Fibroblast of villous mesenchyme (primary cell): ENCODE results near the gene OR4L1. TPM values are rescaled to one million over a fixed set of nuclear protein-coding genes. Genes with fewer than 3 reads are reported as not detected.
"Not testable (repeated sequence)": the region's sequence is repeated elsewhere in the genome, so short reads cannot be mapped to it uniquely, and the experiment has no call there.

ENCODE experiments used
- DNase-seq: peaks from one replicate; pipeline ENCODE4 v3.0.0-alpha.2; 2010; ENCODE audit warnings: low read depth
- H3K4me3 ChIP-seq: 2 replicates; pipeline ENCODE4 v1.5.1; 2011; ENCODE audit warnings: low read depth, mild to moderate bottlenecking, low read length
- small RNA-seq: library from RNA; depleted of rRNA; stranded (forward); fragments of <200 nt; gene quantifications from one replicate; pipeline ENCODE3, GENCODE V24; 2012
- total RNA-seq: library from RNA; depleted of rRNA; stranded (reverse); fragments of >200 nt; gene quantifications from 2 replicates; pipeline ENCODE4 v1.2.3, GENCODE V29; 2012
- TF ChIP-seq, protein P1 (sequence below): IDR thresholded peaks from 2 replicates; pipeline ENCODE4 v1.5.1; 2012; ENCODE audit warnings: low read depth, mild to moderate bottlenecking, low read length; ENCODE audit not compliant: insufficient read depth

Gene OR4L1
- total RNA-seq, 1 donor, result not detected

- no peak for DNase-seq
- TF ChIP-seq, protein P1, sequence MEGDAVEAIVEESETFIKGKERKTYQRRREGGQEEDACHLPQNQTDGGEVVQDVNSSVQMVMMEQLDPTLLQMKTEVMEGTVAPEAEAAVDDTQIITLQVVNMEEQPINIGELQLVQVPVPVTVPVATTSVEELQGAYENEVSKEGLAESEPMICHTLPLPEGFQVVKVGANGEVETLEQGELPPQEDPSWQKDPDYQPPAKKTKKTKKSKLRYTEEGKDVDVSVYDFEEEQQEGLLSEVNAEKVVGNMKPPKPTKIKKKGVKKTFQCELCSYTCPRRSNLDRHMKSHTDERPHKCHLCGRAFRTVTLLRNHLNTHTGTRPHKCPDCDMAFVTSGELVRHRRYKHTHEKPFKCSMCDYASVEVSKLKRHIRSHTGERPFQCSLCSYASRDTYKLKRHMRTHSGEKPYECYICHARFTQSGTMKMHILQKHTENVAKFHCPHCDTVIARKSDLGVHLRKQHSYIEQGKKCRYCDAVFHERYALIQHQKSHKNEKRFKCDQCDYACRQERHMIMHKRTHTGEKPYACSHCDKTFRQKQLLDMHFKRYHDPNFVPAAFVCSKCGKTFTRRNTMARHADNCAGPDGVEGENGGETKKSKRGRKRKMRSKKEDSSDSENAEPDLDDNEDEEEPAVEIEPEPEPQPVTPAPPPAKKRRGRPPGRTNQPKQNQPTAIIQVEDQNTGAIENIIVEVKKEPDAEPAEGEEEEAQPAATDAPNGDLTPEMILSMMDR, result no peak
- H3K4me3 ChIP-seq, result no peak overlapping the region
These were observed 11.6 kb upstream of the OR4L1 start for GRCh38 chr14:20048202-20048601.

DNA sequence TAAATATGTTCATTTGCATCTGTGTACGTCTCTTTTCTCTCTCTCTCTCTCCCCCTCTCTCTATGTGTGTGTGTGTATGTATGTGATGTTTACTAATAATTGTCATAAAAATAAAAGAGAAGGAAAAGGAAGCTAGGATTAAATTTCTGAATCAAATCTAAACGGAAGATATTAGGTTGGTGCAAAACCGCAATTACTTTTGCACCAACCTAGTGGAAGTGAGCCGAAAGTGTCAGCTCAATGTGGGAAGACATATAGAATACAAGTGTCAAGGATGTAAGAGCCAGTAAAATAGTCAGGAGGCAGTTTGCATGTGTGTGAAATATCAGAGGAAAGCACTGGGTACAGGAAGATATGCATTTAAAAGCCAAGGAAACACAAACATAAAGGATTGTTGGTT lies 32.2 kb downstream of the OR4L1 start:
- no peak for DNase-seq
- H3K4me3 ChIP-seq, result no peak overlapping the region
- TF ChIP-seq, protein P1, result no peak

- TF ChIP-seq, protein P1, result no peak
- DNase-seq, result no peak
- no peak overlapping the region for H3K4me3 ChIP-seq
These were observed 33.6 kb downstream of the OR4L1 start for GRCh38 chr14:20093442-20093841.

- not testable (repeated sequence) for H3K4me3 ChIP-seq, DNase-seq
These were observed 39.3 kb downstream of the OR4L1 start for GRCh38 chr14:20098926-20099770.

DNA sequence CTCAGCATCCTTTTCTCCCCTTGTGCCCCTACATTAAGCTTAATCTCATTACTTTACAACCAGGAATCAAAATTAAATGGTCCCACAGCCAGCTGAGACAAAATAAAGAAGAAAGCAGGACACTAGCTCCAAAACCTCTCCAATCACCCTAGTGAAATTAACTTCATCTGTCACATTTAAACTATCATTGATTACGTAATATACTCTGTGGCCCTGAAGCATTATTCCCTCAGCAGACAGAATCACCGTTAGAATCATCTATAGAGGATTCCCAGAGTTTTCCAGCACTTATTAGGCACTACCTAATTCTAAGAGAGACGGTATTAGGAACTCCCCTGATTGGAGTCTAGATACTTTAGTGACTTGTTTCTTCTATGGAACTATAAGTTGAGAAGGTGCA lies 50.6 kb downstream of the OR4L1 start, which contains the start of gene OR4K17:
Gene OR4K17, plus strand, starts transcription at position 302 of the 400 bp plus-strand sequence. CDS start 6,761 bp downstream, outside the sequence.
- H3K4me3 ChIP-seq, result no peak within 1 kb of the TSS
- TF ChIP-seq, protein P1, result no peak
- no peak for DNase-seq

Small RNA genes lying within 50 kb of the gene (small RNA-seq; reads per million reads assigned to genes)
- not detected for gene RNA5SP380

Other genes starting within 250 kb of the OR4L1 start
- gene OR4K2, start 184.9 kb upstream of the OR4L1 start, total RNA-seq, result not detected in 2 replicates
- not detected in 2 replicates for gene OR4K5, start 139.4 kb upstream of the OR4L1 start, total RNA-seq
- not detected in 2 replicates for gene OR4K1, start 129.1 kb upstream of the OR4L1 start, total RNA-seq
- gene OR4K15, start 84.5 kb upstream of the OR4L1 start, total RNA-seq, result not detected in 2 replicates
- gene OR4Q2, start 57.9 kb upstream of the OR4L1 start, total RNA-seq, result not detected in 2 replicates
- not detected in 2 replicates for gene OR4K14, start 40.7 kb upstream of the OR4L1 start, total RNA-seq
- not detected in 2 replicates for gene OR4K13, start 24.0 kb upstream of the OR4L1 start, total RNA-seq
- not detected in 2 replicates for gene OR4K17, start 50.7 kb downstream of the OR4L1 start, total RNA-seq
- not detected in 2 replicates for gene OR4N5, start 78.8 kb downstream of the OR4L1 start, total RNA-seq
- not detected in 2 replicates for gene OR11G2, start 130.9 kb downstream of the OR4L1 start, total RNA-seq
- not detected in 2 replicates for gene OR11H6, start 163.7 kb downstream of the OR4L1 start, total RNA-seq
- gene OR11H7, start 168.9 kb downstream of the OR4L1 start, total RNA-seq, result not detected in 2 replicates
- not detected in 2 replicates for gene OR11H4, start 179.2 kb downstream of the OR4L1 start, total RNA-seq
- gene TTC5, start 245.9 kb downstream of the OR4L1 start, total RNA-seq, result 14.8 and 16.8 TPM in 2 replicates